Fibroblast of skin of back (primary cell): ENCODE data around the gene CDRT4.

Source experiments
- DNase-seq: peaks from one replicate; pipeline ENCODE4 v3.0.0-alpha.2; 2013

The CDRT4 gene

DNA sequence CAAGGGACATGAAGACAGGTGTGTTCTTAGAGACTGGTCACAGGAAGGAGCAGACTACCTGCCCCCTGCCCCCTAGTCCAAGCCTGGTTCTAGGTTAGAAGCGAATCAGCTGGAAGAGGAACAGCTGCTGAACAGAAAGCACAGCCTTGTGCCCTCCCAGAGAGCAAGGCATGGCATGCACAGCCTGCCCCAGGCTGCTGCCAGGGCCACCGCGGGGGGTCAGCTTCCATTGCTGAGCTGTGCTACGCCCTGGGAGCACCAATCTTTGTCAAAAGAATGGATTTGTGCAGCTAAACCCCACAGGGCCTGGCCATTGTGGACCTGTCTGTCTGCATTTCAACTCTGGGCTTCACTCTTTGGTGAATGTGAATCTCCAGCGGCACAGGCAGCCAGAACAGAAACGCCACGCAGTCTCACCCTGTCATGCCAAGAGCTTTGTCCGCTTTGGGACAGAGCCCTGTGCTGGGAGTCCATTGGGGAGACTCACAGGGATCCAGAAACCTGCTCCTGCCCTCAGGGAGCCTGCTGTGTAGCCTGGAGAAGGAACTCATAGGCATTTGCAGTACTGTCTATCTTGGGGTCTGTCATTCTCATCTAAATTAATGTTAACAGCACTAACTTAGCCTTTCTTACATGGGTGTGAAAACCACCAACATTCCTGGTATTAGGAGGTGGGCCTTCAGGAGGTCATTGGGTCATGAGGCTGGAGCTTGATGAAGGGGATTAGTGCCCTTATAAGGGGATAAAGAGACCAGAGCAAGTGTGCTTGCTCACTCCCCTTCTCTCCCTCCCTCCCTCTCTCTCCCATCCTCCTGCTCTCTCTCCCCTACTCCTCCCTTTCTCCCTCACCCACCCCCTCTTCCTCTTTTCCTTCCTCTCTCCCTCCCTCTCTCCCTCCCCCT lies 25.6 kb upstream of the CDRT4 start:
- DNase-seq: no peak

DNA sequence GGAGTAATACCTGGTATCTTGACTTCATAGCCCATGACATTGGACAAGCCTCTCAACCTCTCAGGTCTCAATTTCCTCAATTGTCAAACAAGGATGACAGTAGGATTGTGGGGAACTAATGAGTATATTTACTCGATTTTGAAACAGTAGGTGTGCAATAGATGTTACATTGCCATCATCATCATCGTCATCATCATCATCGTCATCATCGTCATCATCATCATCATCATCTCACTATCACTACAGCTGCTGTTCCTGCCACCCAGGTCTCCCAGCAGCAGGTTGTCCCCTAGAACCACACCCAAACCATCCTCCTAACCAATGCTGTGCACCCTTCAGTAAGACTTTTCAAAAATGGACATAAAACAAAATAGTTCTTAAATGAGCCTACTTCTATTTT lies 24.8 kb upstream of the CDRT4 start:
- no peak for DNase-seq

DNA sequence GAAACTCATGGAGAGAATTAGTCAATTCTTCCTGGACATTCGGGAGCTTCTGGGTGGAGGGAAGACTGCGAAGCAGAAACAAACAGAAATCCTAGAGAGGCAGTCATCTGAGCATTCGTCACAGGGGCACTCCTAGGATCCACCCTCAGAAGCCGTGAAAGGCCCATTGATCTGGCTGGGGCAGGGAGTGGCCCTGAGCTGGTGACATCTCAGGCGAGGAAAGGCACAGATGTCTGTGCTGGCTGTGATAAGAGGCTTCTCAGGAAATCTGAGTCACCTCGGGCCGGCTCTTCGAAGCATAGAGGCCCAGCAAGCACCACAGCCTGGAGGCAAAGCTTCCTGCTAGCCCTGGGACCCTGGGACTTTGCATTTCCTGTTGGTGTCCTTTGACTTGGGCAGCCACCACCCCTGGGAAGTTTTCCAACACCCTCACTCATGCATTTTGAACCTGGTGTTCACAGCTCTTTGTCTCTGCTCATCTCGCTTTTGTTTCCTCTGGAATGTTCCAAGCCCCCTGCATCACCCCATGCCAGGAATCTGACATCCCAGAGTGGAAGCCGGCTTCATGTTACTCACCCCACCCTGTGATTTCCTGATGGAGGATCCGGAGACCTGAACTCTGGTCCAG lies 23.3 kb upstream of the CDRT4 start:
- peak; percentile 85 for DNase-seq

DNA sequence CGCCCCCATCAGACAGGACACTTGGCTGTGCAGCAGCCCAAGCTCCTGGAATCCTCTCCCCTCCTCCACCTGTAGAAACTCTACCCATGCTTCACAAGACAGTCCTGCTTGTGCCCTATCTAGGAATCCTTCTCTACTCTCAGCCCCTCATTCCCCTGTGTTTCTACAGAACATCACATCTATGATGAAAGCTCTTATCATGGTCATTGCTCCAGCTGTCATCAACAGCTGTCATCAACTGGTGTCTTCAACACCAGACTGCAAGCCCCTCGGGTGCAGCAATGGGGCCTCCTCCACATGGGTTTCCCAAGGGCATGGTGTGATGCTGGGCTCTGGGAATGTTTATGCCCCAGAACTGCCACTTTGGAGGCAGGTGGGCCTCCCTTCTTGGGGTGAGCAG lies 21.1 kb upstream of the CDRT4 start:
- DNase-seq: no peak

DNA sequence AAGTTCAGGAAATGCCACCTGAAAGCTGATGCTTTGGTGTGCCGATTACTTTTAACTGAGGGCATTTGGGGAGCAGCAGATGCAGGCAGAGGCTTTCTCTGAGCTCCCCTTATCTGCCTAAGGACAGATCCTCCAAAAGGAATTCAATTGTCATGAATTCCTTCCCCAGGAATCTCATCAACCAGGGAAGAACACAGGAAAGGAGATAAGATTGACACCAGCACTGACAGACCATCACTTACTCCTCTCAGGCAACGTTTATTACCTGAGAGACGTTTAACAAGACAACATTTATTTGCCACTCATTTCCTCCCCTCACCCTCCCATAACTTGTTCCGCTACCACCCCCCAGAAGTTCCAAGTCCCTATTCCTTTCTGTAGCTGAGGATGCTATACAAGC lies 17.6 kb upstream of the CDRT4 start:
- DNase-seq: no peak

DNA sequence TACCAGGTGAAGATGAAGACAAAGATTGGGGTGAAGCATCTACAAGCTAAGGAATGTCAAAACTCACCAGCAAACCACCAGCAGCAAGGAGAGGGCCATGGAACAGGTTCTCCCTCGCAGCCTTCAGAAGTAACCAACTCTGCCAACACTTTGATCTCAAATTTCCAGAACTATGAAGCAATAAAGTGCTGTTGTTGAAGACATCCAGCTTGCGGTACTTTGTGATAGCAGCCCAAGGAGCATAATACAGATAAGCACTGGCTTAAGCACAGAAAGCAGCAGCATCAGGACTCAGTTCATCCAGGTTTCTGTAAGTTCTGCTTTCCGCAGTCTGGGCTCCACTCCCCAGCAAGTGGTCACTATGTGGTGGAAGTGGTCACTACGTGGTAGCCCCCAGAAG lies 16.0 kb upstream of the CDRT4 start:
- no peak for DNase-seq

DNA sequence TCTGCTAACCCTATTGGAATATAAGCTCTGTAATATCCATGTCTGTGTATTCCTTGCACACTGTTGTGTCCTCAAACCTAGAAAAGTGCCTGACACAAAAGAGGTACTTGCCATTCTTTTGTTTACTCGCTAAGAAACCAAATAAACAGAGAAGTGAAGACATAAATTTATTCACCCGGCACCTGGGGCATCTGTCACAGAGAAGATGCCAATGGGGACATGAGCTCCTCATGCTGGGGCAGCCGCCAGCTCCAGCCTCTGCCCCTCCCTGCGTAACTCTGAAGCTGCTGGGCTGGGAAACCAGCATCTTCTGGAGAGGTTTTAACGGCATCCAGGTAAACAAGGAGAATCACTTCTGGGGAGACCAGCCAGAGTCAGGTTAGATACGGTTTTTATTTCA lies 15.1 kb upstream of the CDRT4 start:
- no peak for DNase-seq

DNA sequence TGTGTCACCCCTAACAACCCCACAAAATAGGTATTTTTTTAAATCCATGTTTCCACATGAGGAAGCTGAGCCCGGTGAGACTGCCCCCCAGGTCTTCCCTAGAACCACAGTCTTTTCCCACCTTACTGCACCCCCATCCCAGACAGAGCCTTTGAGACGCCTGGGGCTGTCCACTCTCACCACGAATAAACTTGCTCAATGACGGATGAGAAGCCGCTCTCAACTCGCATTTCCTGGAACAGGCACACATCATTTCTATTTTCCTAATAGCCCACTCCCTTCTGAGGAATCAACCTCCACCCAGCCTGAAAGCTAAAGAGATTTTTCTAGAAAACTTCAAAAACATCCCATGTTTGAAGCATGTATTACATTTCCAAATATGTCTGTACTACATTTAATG lies 14.1 kb upstream of the CDRT4 start:
- no peak for DNase-seq

DNA sequence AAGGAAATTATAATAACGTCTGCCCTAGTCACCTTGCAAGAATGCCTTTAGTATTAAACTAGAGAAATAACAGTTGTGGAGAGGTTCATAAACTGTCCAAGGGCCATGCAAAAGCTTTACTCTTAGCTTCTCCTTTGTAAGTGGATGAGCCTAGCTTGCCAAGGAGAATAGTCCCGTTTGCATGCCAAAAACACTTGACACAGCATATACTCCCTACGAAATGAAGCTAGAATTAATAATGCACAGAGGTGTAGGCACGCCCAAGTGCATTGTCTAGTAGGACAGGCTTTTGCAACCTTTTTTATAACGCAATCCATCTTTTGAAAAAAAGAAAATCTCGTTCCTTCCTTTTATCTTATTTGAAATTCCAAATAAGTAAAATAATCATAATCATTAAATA lies 12.8 kb upstream of the CDRT4 start:
- no peak for DNase-seq

DNA sequence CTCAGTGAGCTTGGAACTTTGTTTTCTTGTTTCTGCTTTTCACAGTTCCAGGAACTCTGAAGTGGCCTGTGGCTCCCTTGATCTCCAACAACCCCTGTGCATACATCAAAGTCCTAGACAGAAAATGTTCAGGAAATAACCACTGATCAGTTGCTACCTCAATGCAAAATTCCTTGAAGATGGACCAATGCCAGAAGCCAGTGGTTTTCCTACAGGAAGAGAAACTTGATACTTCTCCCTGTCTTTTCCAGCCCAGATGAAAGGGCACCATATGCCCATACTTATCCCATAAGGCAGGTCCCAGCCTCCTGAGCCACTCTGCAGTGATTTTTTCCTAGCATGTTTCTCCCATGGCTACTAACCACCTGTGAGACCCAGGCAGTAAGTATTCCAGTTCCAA lies 12.3 kb upstream of the CDRT4 start:
- no peak for DNase-seq

DNA sequence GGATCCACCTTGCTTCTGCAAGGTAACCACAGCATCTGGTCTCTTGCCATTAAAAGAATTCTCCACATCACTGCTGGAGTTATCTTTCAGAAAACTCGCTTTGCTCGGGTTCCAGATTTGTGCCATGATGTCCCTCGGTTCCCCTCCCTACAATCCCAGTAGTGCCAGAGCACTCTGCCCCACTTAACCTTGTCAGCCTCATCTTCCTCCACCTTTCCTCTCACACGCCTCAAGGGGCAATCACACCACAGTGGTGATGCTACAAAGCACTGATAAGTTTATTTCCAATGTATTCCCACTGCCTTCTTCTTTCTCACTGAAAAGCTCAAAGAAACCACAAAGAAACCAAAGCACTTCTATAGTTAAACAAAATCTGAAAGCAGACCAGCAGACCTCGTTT lies 11.4 kb upstream of the CDRT4 start:
- no peak for DNase-seq

DNA sequence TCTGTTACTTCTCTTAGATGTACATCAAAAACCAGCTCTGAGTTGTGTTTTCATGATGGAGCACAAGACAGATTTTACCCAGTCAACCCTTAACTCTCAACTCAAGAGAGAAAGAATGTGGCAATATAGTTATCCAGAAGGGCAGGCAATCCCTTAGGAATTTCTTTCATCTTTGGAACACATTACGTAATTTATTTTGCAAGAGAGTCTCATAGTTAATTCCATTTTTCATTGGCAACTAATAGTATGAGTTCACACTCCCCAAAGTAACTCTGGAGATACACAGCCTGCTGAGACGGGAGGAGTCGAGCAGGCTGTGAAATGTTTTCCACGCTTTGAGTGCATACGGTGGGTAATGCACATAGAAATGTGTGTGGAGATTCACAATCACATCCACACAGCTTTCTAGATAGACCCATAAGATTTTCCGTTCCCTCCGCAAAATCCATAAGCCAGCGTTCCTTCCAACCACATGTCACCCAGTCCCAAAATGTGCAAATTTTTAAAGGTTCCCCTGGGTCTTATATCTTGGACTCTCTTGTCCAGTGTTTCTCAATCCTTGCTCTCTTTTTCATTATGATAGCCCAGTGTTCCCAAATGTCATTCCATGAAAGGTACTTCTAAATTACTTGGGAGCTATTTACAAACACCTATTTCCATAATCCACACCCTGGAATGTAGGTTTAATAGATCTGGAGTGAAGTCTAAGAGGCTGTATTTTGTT lies 8.4 kb upstream of the CDRT4 start:
- DNase-seq: peak; percentile 56

DNA sequence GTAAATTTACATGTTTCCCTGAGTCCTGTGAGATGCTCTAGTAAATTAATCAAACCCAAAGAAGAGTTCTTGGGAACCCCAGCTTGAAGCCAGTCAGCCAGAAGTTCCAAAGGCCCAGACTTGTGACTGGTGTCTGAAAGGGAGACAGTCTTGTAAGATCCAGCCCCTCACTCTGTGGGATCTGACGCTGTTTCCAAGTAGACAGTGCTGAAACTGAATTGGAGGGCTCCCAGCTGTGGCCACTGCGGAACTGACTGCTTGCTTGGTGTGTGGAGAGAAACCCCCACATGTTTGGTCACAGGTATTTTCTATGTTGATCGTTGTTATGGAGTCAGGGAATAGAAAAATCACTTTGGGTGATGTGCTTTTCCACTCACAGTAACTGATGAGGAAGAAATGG lies 5.5 kb upstream of the CDRT4 start:
- no peak for DNase-seq

DNA sequence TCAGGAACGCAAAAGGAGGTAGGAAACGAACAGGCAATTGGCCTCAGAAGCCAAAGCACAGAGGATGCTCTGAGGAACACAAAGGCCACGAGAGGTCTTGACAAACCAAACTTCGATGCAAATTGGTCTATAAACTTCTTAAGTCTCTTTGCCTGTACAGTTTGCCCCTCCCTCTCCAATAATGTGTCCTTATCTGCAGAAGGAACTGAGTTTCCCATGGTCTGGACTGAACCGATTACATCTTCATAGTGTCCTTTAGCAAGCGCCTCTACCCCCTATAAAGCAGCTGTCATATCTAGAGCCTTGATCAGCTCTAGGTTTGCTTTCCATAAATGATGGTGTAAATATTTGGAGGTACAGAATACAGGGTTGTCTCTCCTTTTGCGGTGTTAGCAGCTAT lies 3.1 kb upstream of the CDRT4 start:
- DNase-seq: no peak

DNA sequence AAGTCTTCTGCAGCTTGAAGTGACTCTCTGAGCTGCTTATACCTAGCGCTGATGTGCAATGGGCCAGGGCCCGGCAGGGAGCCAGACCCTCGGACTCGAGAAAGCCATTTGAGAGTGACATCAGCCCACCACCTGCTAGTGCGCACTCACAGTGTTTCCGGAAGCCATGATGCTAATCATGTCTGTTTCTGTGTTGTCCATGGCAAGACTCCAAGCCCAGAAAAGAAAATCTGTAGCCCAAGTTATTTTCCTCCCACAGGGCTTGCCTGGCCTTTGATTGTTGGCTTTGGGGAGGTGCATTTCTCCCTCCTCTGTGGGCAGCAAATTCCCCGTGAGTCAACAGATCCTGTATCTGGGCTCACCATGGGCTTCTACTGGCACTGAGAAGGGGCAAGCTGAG lies 1.8 kb upstream of the CDRT4 start:
- DNase-seq: peak; percentile 83

DNA sequence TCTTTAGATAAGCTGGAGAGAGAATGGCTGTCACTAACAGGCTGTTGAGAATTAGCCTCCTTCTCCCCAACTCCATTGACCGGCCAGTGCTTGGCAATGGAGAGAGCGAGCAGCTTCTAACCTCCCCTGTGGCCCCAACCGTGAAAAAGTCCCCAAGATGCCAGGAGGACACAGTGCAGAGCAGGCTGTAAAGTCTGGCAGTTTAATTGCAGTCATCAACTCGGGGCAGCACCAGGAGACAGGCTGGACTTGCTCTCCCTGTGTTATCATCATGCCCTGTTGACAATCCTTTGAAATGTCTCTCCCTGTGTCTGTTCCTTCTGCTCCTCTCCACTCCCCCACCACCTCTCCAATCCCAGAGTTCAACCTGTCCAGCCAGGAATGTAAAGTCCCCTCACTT lies 705 bp upstream of the CDRT4 start:
- DNase-seq: no peak

DNA sequence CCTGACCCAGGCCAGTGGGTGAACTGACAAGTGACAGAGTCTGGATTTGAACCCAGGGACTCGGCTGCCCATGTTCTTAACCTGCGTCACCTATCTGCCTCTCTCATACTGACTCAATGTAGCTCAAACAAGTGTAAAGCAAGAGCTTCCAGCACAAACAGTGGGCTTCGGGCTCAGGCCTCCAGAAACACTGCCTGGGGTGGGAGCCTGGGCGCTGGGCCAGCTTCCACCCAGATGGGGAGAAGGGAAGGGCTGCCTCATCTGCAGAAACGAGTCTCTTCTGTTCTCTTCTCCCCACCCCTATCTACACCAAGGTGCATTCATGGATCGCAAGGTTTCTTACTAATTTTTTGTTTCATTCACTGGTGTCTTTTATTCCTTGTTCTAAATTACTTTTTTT lies 1.3 kb downstream of the CDRT4 start:
- no peak for DNase-seq

DNA sequence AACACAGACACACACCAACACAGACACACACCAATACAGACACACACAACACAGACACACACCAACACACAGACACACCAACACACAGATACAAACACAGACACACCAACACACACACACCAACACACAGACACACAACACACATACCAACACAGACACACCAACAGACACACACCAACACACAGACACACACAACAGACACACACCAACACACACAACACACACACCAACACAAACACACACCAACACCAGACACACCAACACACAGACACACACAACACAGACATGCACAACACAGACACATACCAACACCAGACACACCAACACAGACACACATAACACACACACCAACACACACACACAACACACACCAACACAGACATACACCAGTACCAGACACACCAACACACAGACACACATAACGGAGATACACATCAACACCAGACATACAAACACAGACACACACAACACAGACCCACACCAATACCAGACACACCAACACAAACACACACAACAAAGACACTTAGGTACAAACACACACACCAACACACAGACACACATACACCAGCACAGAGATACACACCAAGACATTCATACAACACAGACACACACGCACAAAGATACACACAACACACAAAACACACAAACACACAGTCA lies 2.2 kb downstream of the CDRT4 start:
- no peak for DNase-seq

DNA sequence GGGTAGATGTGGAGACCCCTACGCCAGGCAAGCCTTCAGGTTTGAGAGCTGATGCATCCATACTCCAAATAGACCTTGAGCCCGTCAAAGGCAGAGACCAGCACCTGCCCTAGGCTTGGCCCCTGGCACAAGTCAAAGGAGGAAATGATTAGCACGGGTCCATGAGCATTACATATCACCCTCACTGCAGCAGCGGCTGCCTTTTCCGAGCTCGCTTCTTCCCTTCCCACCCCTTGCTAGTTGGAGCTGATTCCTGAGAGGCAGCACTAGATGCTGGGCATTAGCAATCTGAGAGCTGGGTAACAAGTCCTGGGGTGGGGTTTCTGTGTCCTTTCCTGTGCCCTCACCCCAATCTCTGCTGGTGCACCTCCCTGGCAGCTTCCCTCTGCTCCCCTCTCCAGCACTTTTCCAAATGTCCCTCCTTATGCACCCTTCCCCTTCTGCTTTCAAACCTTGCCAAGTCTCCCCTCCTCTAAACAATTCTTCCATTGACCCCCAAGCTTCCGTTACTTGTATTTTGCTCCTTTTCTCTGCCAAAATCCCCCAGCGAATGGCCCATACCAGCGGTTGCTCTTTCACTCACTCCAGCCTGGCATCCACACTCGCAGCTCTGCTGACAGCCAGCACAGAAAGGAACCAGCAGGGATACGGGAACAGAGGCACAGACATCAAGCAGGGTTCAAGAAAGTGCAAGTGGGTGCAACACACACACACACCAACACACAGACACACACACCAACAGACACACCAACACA lies 3.0 kb downstream of the CDRT4 start:
- DNase-seq: no peak

DNA sequence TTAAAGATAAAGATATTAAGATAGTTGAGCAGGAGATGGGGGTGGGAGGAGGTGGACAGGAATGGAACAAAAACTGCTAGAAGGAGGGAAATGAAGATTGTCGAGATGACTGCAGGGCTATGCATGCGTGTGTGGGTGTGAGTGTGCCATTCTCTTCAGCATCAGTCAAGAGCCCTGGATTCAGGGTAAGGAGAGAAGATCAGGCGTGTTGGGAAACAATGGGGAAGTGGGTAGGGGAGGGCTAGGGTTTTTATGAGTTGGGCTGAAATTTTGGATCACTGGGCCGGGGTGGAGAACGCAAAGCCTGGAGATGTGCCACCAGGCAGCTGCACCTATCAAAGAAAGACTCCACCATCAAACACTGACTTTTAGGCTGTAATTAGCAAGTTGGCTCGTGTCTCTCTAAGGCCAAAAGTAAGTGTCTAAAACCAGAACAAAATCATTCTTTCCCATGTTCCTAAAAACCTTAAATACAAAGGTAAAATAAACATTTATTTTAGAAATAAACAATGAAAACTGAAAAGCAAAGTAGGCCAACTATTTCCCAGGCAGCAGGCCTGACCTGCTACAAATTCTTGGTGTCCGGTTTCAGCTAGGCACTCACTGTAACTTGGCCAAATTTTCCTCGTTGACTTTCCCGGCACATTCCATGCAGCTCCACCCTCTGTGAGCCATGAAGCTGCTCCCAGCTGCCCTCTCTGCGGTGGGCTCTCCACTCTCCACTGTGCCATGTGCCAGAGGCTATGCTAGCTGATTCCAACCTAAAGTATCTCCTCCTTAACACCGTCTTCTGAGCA lies 4.2 kb downstream of the CDRT4 start:
- peak; percentile 88 for DNase-seq

DNA sequence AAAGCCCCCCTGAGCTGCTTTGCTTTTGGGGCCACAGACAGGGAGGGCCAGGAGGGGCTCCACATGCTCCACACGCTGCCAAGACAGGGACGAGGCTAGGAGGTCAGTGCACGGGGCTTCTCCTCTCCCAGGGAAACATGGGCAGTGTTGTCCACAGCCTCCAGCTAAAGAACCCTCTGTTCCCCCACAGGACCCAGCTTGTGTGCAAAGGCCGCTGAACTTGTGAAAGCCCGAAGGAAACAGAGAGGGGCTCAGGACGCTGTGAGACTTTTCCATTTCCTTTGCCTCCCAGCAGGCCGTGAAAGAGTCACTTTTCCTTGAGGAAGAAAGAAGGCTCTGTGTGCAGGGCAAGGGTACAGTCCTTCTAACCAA lies 9.7 kb downstream of the CDRT4 start:
- DNase-seq: peak; percentile 28
